ENCODE results near the gene MAN2C1.
"Not testable (repeated sequence)": the region's sequence is repeated elsewhere in the genome, so short reads cannot be mapped to it uniquely, and the experiment has no call there.

DNA sequence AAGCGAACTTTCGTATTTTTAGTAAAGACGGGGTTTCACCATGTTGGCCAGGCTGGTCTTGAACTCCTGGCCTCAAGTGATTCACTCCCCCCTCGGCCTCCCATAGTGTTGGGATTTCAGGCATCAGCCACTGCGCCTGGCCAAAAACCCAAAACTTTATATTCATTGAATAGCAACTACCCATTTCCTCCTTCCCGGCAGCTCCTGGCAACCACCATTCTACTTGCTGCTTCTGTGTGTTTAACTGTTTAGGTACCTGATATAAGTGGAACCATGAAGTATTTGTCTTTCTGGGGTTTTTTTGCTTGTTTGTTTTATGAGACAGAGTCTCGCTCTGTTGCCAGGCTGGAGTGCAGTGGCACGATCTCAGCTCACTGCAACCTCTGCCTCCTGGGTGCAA is 24.5 kb downstream of the MAN2C1 start:
- TF ChIP-seq, protein P1, sequence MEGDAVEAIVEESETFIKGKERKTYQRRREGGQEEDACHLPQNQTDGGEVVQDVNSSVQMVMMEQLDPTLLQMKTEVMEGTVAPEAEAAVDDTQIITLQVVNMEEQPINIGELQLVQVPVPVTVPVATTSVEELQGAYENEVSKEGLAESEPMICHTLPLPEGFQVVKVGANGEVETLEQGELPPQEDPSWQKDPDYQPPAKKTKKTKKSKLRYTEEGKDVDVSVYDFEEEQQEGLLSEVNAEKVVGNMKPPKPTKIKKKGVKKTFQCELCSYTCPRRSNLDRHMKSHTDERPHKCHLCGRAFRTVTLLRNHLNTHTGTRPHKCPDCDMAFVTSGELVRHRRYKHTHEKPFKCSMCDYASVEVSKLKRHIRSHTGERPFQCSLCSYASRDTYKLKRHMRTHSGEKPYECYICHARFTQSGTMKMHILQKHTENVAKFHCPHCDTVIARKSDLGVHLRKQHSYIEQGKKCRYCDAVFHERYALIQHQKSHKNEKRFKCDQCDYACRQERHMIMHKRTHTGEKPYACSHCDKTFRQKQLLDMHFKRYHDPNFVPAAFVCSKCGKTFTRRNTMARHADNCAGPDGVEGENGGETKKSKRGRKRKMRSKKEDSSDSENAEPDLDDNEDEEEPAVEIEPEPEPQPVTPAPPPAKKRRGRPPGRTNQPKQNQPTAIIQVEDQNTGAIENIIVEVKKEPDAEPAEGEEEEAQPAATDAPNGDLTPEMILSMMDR (IDR thresholded peaks at IDR 0.05), result not testable (repeated sequence)
- not testable (repeated sequence) for TF ChIP-seq POLR2A (IDR thresholded peaks at IDR 0.05)
